ENCODE measurements around the gene IGSF9. TPM values are rescaled to one million over a fixed set of nuclear protein-coding genes. Genes with fewer than 3 reads are reported as not detected.

The IGSF9 gene
- total and polyA plus RNA-seq, 2 of the 13 experiments (the other 11 are each of a cell fraction or from before 2014, with no cell fraction given): 0.03 TPM; not detected in 1

DNA sequence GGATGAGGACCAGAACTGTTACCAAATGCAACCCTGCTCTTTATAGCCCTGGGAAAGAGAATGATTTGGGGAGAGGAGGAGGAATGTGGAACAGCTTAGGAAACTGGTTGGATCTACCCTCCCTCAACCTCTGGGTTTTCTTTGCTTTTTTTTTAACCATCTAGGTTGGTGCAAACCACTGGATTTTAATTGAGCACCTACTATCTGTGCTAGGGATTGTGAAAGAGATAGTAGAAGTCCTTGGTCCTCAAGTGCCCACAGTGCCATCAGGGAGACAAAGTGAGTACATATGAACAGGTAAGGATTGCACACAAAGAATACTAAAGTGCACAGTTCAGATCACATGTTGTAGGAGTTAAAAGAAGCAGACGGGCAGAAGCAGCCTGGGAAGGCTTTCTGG is 24.8 kb downstream of the IGSF9 start:
- no peak overlapping the region for H3K9ac ChIP-seq (ENCODE audit: insufficient read depth, low read depth, low read length)
- intact Hi-C loops (cut with micrococcal nuclease; ENCODE audit: unreplicated experiment): no loop called here
- ATAC-seq: no peak
- CTCF ChIA-PET (ENCODE audit: low intra/inter-chr PET ratio, low total read pairs): no interaction called here
- H3K27ac ChIP-seq (ENCODE audit: extremely low read length, insufficient read depth, low read length): no peak overlapping the region
- no peaks in the 10 kb centered on the region for H4K20me1 ChIP-seq (ENCODE audit: insufficient read depth, low read length)
- no peak for DNase-seq (ENCODE audit: low spot score)
- H3K27me3 ChIP-seq (ENCODE audit: control insufficient read depth in 1 of 2, insufficient read depth in 2 of 2, low read length in 2 of 2): peaks cover 2 to 12% of the 10 kb centered on the region in 2 experiments; a peak in 4 of 5 replicates
- in situ Hi-C loops (cut with HindIII; ENCODE audit: extremely low pct_ligation_motif_present, low pct_unique_long_range_greater_than_20kb): no loop called here
- POLR2A ChIA-PET: no interaction called here
- 52% methylated on average over 1 of the region's 1 CpG for WGBS (ENCODE audit: low lambda C conversion rate)
- no peaks in the 10 kb centered on the region for H3K79me2 ChIP-seq (ENCODE audit: insufficient read depth, low read length)
- FAIRE-seq: no peak
- TF ChIP-seq ZNF142 (CRISPR knock-in tag; IDR thresholded peaks at IDR 0.05) (no peak), SMC3 (IDR thresholded peaks at IDR 0.05; ENCODE audit: low read length) (no peak)
- no peak overlapping the region for H2AFZ ChIP-seq (ENCODE audit: low read length)
- no TSS peak for BruUV-seq (replicated peaks)
- H3K4me1 ChIP-seq (ENCODE audit: insufficient read depth, low read length): peaks cover 36% of the 10 kb centered on the region
- no peaks in the 10 kb centered on the region for H3K9me3 ChIP-seq (ENCODE audit: low read length)
- H3K4me3 ChIP-seq (replicated peaks in 1 of 3; ENCODE audit: insufficient read depth in 1 of 3, low read depth in 2 of 3, low read length in 3 of 3): no peak overlapping the region
- no peaks in the 10 kb centered on the region for H3K36me3 ChIP-seq (replicated peaks in 1 of 2; ENCODE audit: control insufficient read depth in 1 of 2, insufficient read depth in 2 of 2, low read length in 2 of 2)
- no peak overlapping the region for H3K4me2 ChIP-seq (ENCODE audit: low read depth, low read length)

DNA sequence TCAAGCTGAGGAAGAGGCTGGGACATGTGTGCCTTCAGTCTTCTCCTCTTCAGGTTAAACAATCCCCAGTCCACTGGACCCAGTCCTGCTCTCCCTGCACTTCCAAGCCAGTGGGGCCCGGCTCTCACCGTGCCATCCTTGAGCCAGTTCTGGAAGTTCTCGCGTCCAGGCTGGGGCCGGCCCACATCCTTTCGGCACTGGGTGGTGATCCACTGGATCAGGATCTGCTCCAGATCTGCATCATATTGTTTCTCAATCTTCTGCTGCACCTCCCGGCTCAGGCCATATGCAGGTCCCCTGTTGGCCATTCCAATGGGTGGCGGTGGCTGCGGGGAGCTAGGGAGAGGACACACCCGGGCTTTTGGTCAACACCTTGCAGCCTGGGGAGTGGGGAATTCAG is 25.2 kb downstream of the IGSF9 start:
- Histone ChIP-seq H3K79me2 (ENCODE audit: insufficient read depth, low read length) (no peaks in the 10 kb centered on the region), H3K4me3 (replicated peaks in 1 of 3; ENCODE audit: insufficient read depth in 1 of 3, low read depth in 2 of 3, low read length in 3 of 3) (no peak overlapping the region), H3K9ac (ENCODE audit: insufficient read depth, low read depth, low read length) (no peak overlapping the region), H2AFZ (ENCODE audit: low read length) (no peak overlapping the region), H3K27ac (ENCODE audit: extremely low read length, insufficient read depth, low read length) (no peak overlapping the region), H4K20me1 (ENCODE audit: insufficient read depth, low read length) (no peaks in the 10 kb centered on the region), H3K36me3 (replicated peaks in 1 of 2; ENCODE audit: control insufficient read depth in 1 of 2, insufficient read depth in 2 of 2, low read length in 2 of 2) (no peaks in the 10 kb centered on the region), H3K27me3 (ENCODE audit: control insufficient read depth in 1 of 2, insufficient read depth in 2 of 2, low read length in 2 of 2) (peaks cover 2 to 7% of the 10 kb centered on the region in 2 experiments; a peak in 3 of 5 replicates), H3K9me3 (ENCODE audit: low read length) (no peaks in the 10 kb centered on the region), H3K4me2 (ENCODE audit: low read depth, low read length) (no peak overlapping the region), H3K4me1 (ENCODE audit: insufficient read depth, low read length) (peaks cover 31% of the 10 kb centered on the region)
- intact Hi-C loops (cut with micrococcal nuclease; ENCODE audit: unreplicated experiment): no loop called here
- DNase-seq (ENCODE audit: low spot score) (no peak), ATAC-seq (no peak), FAIRE-seq (no peak)
- ChIA-PET POLR2A (no interaction called here), CTCF (ENCODE audit: low intra/inter-chr PET ratio, low total read pairs) (no interaction called here)
- in situ Hi-C loops (cut with HindIII; ENCODE audit: extremely low pct_ligation_motif_present, low pct_unique_long_range_greater_than_20kb): no loop called here
- WGBS (ENCODE audit: low lambda C conversion rate): 82% methylated on average over 9 of the region's 10 CpGs
- no TSS peak for BruUV-seq (replicated peaks)
- no peak for TF ChIP-seq NBN (conservative IDR thresholded peaks at IDR 0.05)
- TF ChIP-seq TARDBP (CRISPR knock-in tag; IDR thresholded peaks at IDR 0.05): no peak
- TF ChIP-seq, protein P1, sequence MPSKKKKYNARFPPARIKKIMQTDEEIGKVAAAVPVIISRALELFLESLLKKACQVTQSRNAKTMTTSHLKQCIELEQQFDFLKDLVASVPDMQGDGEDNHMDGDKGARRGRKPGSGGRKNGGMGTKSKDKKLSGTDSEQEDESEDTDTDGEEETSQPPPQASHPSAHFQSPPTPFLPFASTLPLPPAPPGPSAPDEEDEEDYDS (CRISPR knock-in tag; IDR thresholded peaks at IDR 0.05): no peak
- TF ChIP-seq CEBPB (IDR thresholded peaks at IDR 0.05; ENCODE audit: borderline replicate concordance, low read depth, low read length): no peak
- no peak for TF ChIP-seq ZNF10 (CRISPR knock-in tag; IDR thresholded peaks at IDR 0.05; ENCODE audit: borderline replicate concordance, low read depth)
- TF ChIP-seq ZMYM4 (CRISPR knock-in tag; IDR thresholded peaks at IDR 0.05): no peak
- TF ChIP-seq ELF3 (CRISPR knock-in tag; IDR thresholded peaks at IDR 0.05): no peak
- no peak for TF ChIP-seq ZFP36L1 (CRISPR knock-in tag; IDR thresholded peaks at IDR 0.05)
- TF ChIP-seq ZNF737 (CRISPR knock-in tag; IDR thresholded peaks at IDR 0.05; ENCODE audit: borderline replicate concordance): no peak
- TF ChIP-seq, protein P2, sequence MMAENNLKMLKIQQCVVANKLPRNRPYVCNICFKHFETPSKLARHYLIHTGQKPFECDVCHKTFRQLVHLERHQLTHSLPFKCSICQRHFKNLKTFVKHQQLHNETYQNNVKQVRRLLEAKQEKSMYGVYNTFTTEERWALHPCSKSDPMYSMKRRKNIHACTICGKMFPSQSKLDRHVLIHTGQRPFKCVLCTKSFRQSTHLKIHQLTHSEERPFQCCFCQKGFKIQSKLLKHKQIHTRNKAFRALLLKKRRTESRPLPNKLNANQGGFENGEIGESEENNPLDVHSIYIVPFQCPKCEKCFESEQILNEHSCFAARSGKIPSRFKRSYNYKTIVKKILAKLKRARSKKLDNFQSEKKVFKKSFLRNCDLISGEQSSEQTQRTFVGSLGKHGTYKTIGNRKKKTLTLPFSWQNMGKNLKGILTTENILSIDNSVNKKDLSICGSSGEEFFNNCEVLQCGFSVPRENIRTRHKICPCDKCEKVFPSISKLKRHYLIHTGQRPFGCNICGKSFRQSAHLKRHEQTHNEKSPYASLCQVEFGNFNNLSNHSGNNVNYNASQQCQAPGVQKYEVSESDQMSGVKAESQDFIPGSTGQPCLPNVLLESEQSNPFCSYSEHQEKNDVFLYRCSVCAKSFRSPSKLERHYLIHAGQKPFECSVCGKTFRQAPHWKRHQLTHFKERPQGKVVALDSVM (CRISPR knock-in tag; IDR thresholded peaks at IDR 0.05): no peak
